Bladder microvascular endothelial cell (primary cell): ENCODE data around the gene TNFAIP3. TPM values are rescaled to one million over a fixed set of nuclear protein-coding genes. Genes with fewer than 3 reads are reported as not detected.

Source experiments
- total RNA-seq: library from RNA; depleted of rRNA; stranded (reverse); fragments of >200 nt; gene quantifications from 2 replicates; pipeline ENCODE4 v1.2.3, GENCODE V29; 2014

TNFAIP3 gene
- 1.6 and 22.3 TPM in 2 replicates for total RNA-seq

DNA sequence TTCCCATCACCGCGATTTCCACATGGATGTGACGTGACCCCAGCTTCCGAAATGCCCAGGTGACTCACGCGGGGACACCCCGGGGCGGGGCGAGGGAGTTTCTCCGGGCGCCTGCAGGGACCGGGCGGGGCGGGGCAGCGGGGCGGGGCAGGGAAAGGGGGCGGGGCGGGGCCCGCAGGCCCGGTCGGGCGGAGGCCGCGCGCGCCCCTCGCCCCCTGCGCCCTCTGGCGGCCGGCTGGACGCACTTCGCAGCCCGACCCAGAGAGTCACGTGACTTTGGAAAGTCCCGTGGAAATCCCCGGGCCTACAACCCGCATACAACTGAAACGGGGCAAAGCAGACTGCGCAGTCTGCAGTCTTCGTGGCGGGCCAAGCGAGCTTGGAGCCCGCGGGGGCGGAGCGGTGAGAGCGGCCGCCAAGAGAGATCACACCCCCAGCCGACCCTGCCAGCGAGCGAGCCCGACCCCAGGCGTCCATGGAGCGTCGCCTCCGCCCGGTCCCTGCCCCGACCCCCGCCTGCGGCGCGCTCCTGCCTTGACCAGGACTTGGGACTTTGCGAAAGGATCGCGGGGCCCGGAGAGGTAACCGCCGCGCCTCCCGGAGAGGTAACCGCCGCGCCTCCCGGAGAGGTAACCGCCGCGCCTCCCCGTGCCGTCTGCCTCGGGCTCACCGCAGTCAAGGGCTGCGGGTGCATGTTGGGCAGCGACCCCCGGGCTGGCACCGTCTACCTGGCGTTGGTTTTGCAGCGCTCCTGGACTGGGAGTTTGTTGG is at the start of gene TNFAIP3:
Gene TNFAIP3 (plus strand): TSS at position 346 of the 771 bp plus-strand sequence. CDS start 3,969 bp downstream, outside the sequence.

Other genes with a start within 250 kb of the TNFAIP3 start
- gene PERP, start 240.2 kb downstream of the TNFAIP3 start, total RNA-seq = 13.1 and 24.2 TPM in 2 replicates